ENCODE results near the gene KIF18B. TPM values are rescaled to one million over a fixed set of nuclear protein-coding genes. Genes with fewer than 3 reads are reported as not detected.

Gene KIF18B
- total and polyA plus RNA-seq, 11 donors, result 0.06 to 5.4 (median 0.30) TPM; not detected in 1

DNA sequence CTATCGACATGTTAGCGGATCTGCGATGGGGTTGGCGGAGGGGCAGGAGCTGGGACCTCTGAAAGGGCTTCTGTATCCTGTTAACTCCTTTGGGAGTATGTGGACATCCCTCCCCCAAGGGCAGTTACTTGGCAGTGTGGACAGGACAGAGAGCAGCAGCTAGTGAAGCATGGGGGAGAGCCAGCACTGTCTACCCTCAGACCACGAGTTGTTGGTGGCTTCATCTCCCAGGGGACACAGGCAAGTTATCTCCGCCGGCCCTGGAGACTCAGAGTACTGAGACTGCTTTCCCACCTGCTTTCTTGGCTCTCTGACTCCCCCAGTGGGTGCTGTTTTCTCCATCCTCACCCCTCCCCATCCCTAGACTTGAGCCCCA, 27.0 kb downstream of the KIF18B start:
- intact Hi-C loops (cut with DNase I), result loop anchor here in 9 of 10 donors (1.0 to 10.0 kb wide), 15 partner anchors 47 to 214 kb away; partner anchors contain the start of genes PLCD3 (in 4 of the 9), ACBD4 (in 1 of the 9) and C1QL1 (in 1 of the 9)
- Histone ChIP-seq H3K9me3 (no peaks in the 10 kb centered on the region), H3K4me3 (no peak overlapping the region), H3K36me3 (no peaks in the 10 kb centered on the region), H3K4me1 (peaks cover 0 to 38% (median 14%) of the 10 kb centered on the region in 12 donors), H3K27me3 (peaks cover 0 to 4% (median 0%) of the 10 kb centered on the region in 9 donors), H3K27ac (peak overlapping the region in 9 of 12 donors; percentile 17 to 74 (median 45))
- ATAC-seq (peak in 3 of 4 donors; percentile 3 to 22 (median 17)), DNase-seq (no peak)
- TF ChIP-seq, protein P1, sequence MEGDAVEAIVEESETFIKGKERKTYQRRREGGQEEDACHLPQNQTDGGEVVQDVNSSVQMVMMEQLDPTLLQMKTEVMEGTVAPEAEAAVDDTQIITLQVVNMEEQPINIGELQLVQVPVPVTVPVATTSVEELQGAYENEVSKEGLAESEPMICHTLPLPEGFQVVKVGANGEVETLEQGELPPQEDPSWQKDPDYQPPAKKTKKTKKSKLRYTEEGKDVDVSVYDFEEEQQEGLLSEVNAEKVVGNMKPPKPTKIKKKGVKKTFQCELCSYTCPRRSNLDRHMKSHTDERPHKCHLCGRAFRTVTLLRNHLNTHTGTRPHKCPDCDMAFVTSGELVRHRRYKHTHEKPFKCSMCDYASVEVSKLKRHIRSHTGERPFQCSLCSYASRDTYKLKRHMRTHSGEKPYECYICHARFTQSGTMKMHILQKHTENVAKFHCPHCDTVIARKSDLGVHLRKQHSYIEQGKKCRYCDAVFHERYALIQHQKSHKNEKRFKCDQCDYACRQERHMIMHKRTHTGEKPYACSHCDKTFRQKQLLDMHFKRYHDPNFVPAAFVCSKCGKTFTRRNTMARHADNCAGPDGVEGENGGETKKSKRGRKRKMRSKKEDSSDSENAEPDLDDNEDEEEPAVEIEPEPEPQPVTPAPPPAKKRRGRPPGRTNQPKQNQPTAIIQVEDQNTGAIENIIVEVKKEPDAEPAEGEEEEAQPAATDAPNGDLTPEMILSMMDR (IDR thresholded peaks at IDR 0.05), result no peak
- no peak for TF ChIP-seq POLR2A (IDR thresholded peaks at IDR 0.05)
- WGBS, 4 donors, result 43 to 60% (median 50%) methylated on average over 7 of the region's 7 CpGs

GRCh38 chr17:44919885-44920564, 27.5 kb downstream of the KIF18B start:
- Histone ChIP-seq H3K27me3 (peaks cover 0 to 4% (median 0%) of the 10 kb centered on the region in 9 donors), H3K9me3 (no peaks in the 10 kb centered on the region), H3K27ac (peak overlapping the region in 5 of 12 donors; percentile 17 to 74 (median 70)), H3K4me3 (no peak overlapping the region), H3K4me1 (peaks cover 0 to 38% (median 16%) of the 10 kb centered on the region in 12 donors), H3K36me3 (no peaks in the 10 kb centered on the region)
- intact Hi-C loops (cut with DNase I), result loop anchor here (1.0 to 10.0 kb wide), 17 partner anchors 47 to 275 kb away; partner anchors contain the start of genes PLCD3 (in 4 of the 10), ACBD4 (in 1 of the 10) and C1QL1 (in 1 of the 10)
- WGBS, 4 donors, result 10 to 14% (median 11%) methylated on average over 8 to 9 of the region's 9 CpGs
- TF ChIP-seq, protein P1 (IDR thresholded peaks at IDR 0.05), result peak; percentile 70 to 90 (median 84)
- TF ChIP-seq POLR2A (IDR thresholded peaks at IDR 0.05), result no peak
- DNase-seq (peak; percentile 79 to 88 (median 84)), ATAC-seq (peak; percentile 69 to 85 (median 84))

- no peaks in the 10 kb centered on the region for H3K9me3 ChIP-seq
- TF ChIP-seq, protein P1 (IDR thresholded peaks at IDR 0.05), result no peak
- no peak for TF ChIP-seq POLR2A (IDR thresholded peaks at IDR 0.05)
- DNase-seq, result no peak
- no peak overlapping the region for H3K27ac ChIP-seq
- H3K27me3 ChIP-seq, result peaks cover 0 to 4% (median 0%) of the 10 kb centered on the region in 9 donors
- H3K4me3 ChIP-seq, result no peak overlapping the region
- no peaks in the 10 kb centered on the region for H3K36me3 ChIP-seq
- WGBS, 4 donors, result 54 to 75% (median 65%) methylated on average over 2 of the region's 2 CpGs
- peaks cover 0 to 38% (median 16%) of the 10 kb centered on the region in 12 donors for H3K4me1 ChIP-seq
- no peak for ATAC-seq
- intact Hi-C loops (cut with DNase I), result loop anchor here in 6 of 10 donors (1.0 to 10.0 kb wide), 5 partner anchors 101 to 275 kb away; no protein-coding TSS in a partner anchor
Observed at GRCh38 chr17:44919411-44919810, 28.2 kb downstream of the KIF18B start.

- ATAC-seq, result no peak
- intact Hi-C loops (cut with DNase I), result loop anchor here in 6 of 10 donors (2.0 to 10.0 kb wide), 4 partner anchors 103 to 277 kb away; no protein-coding TSS in a partner anchor
- Histone ChIP-seq H3K4me1 (peaks cover 0 to 38% (median 16%) of the 10 kb centered on the region in 12 donors), H3K9me3 (no peaks in the 10 kb centered on the region), H3K36me3 (no peaks in the 10 kb centered on the region), H3K4me3 (no peak overlapping the region), H3K27ac (no peak overlapping the region), H3K27me3 (peaks cover 0 to 9% (median 0%) of the 10 kb centered on the region in 9 donors)
- 88 to 97% (median 94%) methylated on average over 2 of the region's 2 CpGs for WGBS, 4 donors
- DNase-seq, result no peak
- TF ChIP-seq POLR2A (IDR thresholded peaks at IDR 0.05), result no peak
- TF ChIP-seq, protein P1 (IDR thresholded peaks at IDR 0.05), result no peak
Observed at GRCh38 chr17:44918006-44918405, 29.6 kb downstream of the KIF18B start.

Data from heart left ventricle (tissue), 16 donors.